HG03103 (cell line): ENCODE measurements around the gene WASHC4.
"Not testable (repeated sequence)": the region's sequence is repeated elsewhere in the genome, so short reads cannot be mapped to it uniquely, and the experiment has no call there.

Experiments used
- ATAC-seq: cut with Tn5 transposase; IDR thresholded peaks from one replicate; pipeline ENCODE4 v1.9.1; 2021; ENCODE audit warnings: low read depth; ENCODE audit not compliant: unreplicated experiment

The WASHC4 gene

DNA sequence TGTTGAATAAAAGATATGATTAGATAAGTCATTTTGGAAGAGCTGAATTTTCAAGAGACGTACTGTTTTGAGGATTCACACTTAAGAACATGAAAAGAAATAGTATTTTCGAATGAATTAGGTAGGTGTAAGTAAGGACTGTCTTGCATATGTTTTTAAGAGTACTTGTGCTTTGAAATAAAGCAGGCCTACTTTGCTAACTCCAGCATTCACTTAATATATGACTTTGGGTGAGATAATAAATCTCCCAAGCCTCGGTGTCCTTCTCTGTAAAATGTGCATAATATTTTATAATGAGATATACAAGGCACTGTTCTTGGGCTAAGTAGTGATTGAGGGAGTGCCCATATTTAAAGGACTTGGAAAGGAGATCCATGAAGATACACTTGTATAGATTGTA lies 54.6 kb downstream of the WASHC4 start:
- no peak for ATAC-seq

DNA sequence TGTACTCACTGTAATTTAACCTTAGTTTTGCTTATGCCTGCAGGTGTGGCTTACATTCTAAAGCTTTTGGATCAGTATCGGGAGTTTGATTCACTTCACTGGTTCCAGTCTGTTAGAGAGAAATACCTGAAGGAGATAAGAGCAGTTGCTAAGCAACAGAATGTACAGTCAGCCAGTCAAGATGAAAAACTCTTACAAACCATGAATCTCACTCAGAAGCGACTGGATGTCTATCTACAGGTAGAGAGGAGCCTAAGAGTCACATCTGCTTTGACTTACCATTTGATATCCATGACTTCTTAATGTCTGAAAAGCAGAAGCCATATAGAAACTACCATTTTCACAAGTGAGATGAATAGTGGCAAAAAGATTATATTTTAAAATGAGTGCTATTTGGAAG lies 56.5 kb downstream of the WASHC4 start:
- no peak for ATAC-seq

DNA sequence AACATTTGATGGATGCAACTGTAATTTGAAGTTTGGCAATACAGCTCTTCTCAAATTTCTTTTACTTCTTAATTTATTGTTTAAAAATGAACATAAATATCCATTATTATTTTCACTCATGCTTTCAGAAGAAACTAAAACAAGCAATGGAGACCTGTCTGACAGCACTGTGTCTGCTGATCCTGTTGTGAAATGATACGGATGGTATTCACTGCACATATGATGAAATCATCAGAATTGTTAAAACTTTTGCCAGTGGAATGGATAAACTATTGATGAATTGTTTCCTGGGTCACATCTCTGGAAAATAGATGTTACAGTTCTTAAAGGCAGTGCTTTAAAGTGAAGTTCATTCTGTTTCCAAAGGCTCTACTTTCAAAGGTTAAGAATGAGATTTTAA lies 59.2 kb downstream of the WASHC4 start:
- no peak for ATAC-seq

DNA sequence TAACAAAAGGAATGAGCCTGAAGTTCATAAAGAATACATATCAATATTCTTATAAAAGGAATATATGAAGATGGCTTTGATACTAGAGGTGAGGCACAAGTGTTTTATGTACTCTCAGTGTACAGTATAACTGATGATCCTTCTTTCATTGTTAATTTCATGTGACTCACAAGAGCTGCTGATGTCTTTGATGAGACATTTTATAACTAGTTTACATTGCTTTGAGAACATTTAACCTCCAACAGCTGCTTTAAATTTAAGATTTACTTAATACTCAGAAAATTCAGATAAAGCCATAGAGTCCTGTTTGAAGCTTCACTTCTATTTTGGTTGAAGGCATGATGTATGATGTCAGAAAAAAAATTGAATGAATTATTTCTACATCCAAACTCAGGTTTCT lies 59.8 kb downstream of the WASHC4 start:
- ATAC-seq = no peak

DNA sequence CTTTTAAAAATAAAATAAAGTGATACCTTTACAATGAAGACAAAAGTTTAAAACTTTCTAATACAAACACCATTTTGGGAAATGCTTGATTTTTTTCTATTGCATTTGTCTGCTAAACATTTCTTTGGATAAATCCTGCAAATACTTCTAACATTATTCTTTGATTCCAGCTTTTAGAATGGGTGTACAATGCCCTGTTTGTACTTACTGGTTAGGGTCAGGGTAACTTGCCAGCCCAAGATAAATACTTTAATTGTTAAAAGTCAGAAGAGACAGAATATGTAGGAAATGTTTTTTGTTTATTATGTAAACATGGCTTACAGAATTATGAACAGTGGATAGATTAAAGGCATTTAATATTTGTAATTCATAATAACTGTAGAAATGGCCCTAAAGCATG lies 60.5 kb downstream of the WASHC4 start:
- ATAC-seq = no peak

DNA sequence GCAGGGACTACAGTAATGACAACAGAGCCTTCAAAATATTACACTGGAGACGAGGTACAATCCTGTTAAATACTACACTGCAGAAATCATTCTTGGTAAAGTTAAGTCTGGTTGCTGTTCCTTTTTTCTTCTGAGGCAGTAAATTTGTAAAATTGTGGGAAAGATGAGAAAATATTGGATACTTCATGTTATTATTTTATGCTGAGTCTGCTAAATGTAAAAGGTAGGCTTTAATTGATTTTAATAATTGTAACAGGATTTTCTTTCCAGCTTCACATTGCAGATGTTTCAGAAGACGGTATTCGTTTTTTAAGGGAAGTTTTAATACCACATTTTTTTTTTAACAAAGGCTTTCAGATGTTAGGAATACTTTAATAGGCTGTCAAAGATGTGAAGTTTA lies 62.6 kb downstream of the WASHC4 start:
- ATAC-seq = no peak

DNA sequence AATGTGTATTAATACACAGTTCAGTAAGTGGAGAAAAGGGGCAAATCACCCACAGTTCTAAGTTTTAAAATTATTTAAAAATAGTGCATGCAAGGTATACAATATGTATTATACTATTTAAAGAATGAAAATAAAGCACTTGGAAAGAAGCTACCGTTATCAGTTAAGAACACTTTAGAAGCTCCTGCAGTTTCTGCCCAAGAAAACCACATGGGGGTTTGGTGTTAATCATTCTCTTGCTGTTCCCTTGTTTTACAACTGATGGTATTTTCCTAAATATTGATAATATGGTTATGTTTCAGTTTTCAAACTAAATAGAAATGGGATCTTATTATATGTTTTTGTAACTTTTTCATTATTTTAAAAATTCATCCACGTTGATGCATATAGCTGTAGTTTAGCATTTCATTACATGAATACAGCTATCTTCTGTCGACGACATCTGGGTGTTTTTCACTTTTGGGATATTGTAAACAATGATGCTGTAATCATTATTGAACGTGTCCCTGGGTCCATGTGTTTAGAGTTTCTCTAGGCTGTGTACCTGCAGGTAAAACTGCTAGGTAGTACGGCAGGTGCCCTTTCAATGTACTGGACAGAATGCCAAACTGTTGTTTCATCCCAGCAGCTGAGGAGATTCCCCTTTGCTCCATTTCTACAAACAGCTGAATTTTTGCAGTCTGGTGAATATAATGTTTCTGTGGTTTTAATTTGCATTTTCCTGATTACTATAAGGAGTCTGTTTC lies 64.3 kb downstream of the WASHC4 start:
- ATAC-seq = no peak

DNA sequence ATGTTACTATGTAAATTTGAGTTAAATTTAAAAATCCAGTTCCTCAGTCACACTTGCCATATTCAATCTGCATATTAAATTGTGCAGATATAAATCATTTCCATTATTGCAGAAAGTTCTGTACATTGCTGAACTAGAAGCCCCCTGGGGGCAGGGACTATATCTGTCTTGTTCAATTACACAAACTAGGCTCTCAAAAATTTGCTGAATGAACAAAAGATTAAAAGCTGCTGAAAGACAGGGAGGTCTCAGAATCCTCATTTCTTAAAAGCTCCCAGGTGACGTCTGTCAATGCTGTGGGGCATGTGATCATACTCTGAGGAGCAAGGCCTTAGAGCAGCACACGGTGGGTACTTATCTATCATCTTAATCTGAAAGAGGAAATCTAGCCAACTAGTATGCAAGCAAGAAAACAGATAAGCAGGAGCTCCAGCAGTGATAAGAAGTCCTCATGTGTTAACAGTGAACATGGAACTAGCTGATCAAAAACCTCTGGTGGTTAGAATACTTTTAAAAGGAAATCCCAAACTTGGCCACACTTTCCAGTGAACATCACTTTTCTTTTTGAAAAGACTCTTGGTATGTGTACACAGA lies 68.0 kb downstream of the WASHC4 start:
- no peak for ATAC-seq

DNA sequence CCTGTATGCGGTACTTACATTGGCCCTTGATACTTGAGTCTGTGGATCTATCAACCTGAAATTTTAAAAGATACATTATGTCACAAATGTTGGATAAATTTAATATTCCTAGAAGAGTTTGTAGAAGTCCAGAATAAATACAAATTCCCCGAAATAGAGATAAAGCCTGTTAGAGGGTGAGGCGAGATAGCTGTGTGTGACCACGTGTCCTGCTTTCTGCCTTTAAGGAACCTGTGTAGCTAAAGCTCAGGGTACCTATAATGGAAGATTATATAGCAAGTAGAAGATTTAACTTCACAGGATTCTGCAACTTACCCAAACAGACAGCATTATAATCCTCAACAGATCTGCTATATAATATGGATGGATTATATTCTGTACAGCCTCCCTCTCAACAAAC lies 69.7 kb downstream of the WASHC4 start:
- ATAC-seq = no peak

DNA sequence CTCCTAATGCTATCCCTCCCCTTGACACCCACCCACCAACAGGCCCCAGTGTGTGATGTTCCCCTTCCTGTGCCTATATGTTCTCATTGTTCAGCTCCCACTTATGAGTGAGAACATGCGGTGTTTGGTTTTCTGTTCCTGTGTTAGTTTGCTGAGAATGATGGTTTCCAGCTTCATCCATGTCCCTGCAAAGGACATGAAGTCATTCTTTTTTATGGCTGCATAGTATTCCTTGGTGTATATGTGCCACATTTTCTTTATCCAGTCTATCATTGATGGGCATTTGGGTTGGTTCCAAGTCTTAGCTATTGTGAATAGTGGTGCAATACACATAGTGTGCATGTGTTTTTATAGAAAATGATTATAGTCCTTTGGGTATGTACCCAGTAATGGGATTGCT lies 71.6 kb downstream of the WASHC4 start:
- not testable (repeated sequence) for ATAC-seq

DNA sequence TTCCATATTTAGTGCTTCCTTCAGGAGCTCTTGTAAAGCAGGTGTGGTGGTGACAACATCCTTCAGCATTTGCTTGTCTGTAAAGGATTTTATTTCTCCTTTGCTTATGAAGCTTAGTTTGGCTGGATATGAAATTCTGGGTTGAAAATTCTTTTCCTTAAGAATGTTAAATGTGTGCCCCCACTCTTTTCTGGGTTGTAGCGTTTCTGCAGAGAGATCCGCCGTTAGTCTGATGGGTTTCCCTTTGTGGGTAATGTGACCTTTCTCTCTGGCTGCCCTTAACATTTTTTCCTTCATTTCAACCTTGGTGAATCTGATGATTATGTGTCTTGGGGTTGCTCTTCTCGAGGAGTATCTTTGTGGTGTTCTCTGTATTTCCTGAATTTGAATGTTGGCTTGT lies 75.9 kb downstream of the WASHC4 start:
- ATAC-seq = not testable (repeated sequence)

DNA sequence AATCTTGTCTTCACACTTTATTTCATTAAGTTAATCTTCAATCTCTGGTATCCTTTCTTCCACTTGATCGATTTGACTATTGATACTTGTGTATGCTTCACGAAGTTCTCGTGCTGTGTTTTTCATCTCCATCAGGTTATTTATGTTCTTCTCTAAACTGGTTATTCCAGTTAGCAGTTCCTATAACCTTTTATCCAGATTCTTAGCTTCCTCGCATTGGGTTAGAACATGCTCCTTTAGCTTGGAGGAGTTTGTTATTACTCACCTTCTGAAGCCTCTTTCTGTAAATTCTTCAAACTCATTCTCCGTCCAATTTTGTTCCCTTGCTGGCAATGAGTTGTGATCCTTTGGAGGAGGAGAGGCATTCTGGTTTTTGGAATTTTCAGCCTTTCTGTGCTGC lies 76.4 kb downstream of the WASHC4 start:
- ATAC-seq = not testable (repeated sequence)

DNA sequence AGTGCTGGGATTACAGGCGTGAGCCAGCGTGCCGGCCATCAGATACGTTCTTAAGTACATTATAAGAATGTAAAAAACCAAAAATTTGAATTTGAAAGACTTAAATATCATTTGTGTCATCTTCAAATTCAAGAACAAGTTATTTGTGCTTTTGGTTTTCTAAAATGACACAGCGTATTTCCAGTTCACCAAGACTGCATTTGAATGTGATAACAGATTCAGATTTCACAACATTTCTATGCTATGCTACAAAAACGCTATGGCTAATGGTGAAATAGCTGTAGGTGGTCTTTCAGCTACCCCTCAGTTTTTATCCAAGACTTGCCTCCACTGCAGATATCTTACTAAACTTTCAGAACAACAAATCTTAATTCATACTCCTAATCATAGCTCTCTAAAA lies 81.8 kb downstream of the WASHC4 start:
- no peak for ATAC-seq

DNA sequence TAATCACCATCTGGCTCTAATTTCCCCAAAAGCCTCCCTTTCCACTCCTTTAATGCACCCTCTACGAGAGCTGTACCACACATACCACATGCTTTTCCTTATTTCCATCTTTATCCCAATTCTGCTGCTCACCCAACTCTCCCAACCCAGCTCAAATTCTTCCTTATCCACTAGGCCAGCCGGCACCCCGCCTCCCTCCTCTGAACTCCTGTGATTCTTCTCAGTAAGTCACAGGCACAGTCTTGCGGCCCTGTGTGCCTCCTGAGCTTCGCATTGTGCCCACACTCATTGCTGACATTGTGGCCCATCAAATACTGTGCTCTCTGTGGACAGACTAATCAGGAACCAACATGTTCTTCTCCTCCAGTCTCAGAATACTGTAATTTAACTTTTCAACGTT lies 83.0 kb downstream of the WASHC4 start:
- ATAC-seq = no peak

DNA sequence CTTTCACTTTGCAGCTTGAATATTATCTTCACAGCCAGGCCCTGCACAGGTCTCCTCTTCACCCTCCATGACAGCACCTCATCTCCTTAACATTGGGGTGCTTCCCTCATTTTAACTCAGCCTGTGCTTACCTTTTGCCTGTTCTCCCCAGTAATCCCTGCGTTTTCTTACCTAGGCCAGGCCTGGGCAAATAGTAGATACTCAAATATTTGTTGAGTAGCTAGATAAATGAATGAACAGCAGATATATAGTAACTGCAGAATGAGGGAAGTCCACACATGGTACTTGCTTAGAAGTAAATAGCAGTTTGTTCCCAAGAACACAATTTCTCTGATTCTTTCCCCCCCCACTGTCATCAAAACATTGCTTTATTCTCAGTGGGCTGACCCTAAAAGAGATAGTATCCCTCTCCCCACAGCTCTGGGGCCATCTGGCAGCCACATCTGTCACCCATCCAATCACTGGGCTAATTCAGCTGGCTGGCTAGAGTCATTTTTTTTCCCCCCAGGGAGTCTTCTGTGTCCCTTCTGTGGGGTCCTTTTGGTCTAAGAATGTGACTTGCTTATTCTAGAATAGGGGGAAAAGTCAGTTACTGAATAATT lies 85.2 kb downstream of the WASHC4 start:
- ATAC-seq = no peak

DNA sequence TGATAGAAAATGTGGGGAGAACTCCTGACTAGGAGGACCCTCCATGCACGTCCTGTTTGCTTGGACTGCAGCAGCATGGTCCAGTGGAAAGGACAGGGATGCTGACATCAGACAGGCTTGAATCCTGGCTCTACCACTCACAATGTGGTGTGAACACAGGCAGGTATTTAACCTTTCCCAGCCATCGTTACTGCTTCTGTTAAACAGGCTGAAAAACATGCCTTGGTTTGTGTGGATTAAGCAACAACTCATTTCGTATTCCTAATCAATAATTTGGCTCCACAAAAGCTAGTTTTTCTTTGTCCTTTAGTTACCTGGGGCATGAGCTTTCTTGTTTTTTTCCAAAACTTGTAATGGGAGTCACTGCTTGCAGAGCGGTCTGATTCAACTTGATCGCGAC lies 87.4 kb downstream of the WASHC4 start:
- no peak for ATAC-seq

DNA sequence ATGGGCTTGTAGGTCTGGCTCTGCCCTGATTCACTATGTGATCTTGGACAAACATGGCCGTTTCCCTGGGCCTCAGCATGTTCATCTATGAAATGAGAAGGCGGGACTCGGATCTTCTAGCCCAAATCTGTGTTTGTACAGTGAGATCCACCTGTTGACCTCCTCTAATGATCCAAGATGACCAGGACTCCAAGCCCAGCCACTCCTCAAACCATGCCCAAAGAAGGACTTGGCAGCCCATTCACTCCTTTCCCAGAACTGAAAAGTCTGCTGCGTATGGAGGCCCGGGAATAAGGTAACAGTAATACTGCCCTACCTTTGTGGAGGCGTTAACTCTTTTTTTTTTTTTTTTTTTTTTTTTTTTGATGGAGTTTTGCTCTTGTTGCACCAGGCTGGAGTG lies 88.6 kb downstream of the WASHC4 start:
- no peak for ATAC-seq

DNA sequence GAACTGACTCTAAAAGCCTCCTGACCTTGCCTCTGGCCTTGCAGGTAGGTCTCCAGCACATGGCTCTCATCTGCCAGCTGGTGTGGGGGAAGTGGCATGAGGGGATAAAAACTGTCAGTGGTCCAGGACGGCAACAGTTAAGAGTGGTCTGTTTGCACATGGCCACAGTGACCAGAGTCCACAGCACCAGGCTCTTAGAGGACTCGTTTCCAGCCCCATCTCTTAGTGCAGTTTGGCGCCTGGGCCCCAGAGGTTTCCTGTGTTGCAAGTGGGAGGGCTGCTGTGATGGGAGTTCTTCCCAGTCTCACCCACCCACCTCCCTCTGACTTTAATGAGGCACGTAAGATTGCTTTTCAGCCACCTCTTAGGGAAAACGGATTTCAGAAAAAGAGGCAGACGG lies 91.4 kb downstream of the WASHC4 start:
- ATAC-seq = no peak

DNA sequence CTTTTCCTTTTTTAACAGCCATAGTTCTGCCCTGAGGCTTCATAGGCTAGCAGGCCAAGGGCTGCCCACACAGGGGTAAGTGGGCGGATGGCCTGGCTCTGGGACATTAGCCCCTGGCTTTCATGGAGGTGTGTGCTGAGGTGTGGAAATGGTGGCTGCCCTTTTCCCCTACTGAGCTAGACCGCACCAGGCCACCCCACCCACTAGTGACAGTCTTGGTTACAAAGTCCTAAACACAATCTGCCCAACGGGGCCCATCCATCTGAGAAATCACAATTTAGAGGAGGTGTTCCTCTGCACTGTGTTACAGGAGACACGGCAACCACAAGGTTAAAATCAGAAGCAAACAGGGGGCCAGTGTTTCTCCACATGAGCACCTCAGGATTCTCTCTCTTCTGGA lies 92.9 kb downstream of the WASHC4 start:
- ATAC-seq = no peak

DNA sequence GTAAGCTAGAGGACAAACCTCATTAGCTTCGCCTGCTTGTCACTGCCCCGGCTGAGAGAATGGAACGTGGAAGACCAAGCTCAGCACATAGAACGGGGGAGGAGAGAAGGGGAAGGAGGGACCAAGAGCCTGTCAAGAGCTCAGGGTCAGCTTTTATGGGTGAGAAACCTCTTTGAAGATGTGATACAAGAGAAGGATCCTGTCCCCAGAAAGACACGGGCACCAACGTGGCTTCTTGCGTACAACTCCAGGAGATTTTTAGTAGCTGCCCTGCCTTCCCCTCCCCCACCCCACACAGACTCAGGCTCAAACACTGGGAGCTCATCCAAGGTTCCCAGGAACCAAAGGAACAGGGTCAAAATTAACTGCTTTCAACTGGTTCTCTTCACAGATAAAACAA lies 93.8 kb downstream of the WASHC4 start:
- ATAC-seq = no peak

DNA sequence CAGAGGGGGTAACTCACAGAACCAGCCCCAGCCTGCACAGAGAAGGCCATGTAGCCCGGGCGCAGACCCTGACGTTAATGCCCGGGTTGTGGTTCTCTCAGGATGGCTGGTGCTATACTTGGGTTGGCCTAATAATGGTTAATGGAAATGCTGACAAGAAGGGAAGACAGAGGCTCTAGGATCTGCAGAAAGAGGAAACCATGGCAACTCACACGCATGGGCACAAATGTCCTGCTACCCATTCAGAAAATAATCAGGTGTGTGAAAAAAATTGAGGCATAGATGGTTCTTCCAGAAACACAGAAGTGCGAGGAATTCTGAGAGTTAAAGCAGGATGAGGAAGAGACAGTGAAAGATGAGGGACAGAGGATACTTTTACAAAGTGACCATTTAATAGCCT lies 94.7 kb downstream of the WASHC4 start:
- no peak for ATAC-seq

DNA sequence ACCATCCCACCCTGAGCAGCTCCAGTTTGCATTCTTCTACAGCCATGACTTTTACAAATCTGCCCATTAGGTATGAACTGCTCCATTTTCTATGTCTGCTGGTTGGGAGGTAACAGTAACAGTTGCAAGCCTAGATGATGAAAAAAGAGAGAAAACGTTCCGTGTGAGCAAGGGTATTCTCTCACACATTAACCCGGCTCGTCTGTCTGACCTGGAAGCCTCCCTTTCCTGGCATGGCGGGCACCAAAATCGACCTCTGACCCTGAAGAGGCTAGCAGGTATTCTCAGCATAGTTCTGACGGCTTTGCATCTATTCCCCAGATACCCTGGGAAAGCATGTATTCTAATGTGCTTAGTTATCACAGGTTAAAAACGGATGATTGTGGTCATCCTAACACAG lies 96.6 kb downstream of the WASHC4 start:
- no peak for ATAC-seq
